GM23248 (cell line): ENCODE results near the gene MIEN1. TPM values are rescaled to one million over a fixed set of nuclear protein-coding genes. Genes with fewer than 3 reads are reported as not detected.

ENCODE experiments used
- DNase-seq: peaks from one replicate; pipeline ENCODE4 v3.0.0-alpha.2; 2015
- H2AFZ ChIP-seq: fragments of 200-600 bp; sonication (generic); 2 replicates; pipeline ENCODE4 v1.6.1; 2016; ENCODE audit warnings: antibody characterized with exemption
- H3F3A ChIP-seq: fragments of 200-600 bp; sonication (generic); 2 replicates; pipeline ENCODE4 v1.6.1; 2016; ENCODE audit warnings: mild to moderate bottlenecking, antibody characterized with exemption, mixed run types; ENCODE audit not compliant: insufficient read depth
- H3K27ac ChIP-seq: fragments of 200-600 bp; sonication (generic); 2 replicates; pipeline ENCODE4 v1.5.1; 2016; ENCODE audit warnings: mild to moderate bottlenecking
- H3K27me3 ChIP-seq: fragments of 200-600 bp; sonication (generic); replicated peaks from 2 replicates; pipeline ENCODE4 v1.6.1; 2016; ENCODE audit warnings: mild to moderate bottlenecking; ENCODE audit not compliant: insufficient read depth
- H3K36me3 ChIP-seq: fragments of 200-600 bp; sonication (generic); 2 replicates; pipeline ENCODE4 v1.6.1; 2016; ENCODE audit warnings: low read depth, mild to moderate bottlenecking
- H3K4me1 ChIP-seq: fragments of 200-600 bp; sonication (generic); 2 replicates; pipeline ENCODE4 v1.6.1; 2016; ENCODE audit warnings: mild to moderate bottlenecking; ENCODE audit not compliant: insufficient read depth
- H3K4me2 ChIP-seq: fragments of 200-600 bp; sonication (generic); one replicate; pipeline ENCODE4 v1.6.1; 2016; ENCODE audit warnings: mild to moderate bottlenecking; ENCODE audit not compliant: unreplicated experiment
- H3K4me3 ChIP-seq: fragments of 200-600 bp; sonication (generic); 2 replicates; pipeline ENCODE4 v1.5.1; 2016; ENCODE audit warnings: mild to moderate bottlenecking
- H3K79me2 ChIP-seq: fragments of 200-600 bp; sonication (generic); 2 replicates; pipeline ENCODE4 v1.6.1; 2016; ENCODE audit warnings: mild to moderate bottlenecking; ENCODE audit not compliant: insufficient read depth
- H3K9ac ChIP-seq: fragments of 200-600 bp; sonication (generic); 2 replicates; pipeline ENCODE4 v1.6.1; 2016; ENCODE audit warnings: mild to moderate bottlenecking
- H3K9me2 ChIP-seq: fragments of 200-600 bp; sonication (generic); 2 replicates; pipeline ENCODE4 v1.6.1; 2016; ENCODE audit warnings: mixed run types, mild to moderate bottlenecking, moderate library complexity; ENCODE audit not compliant: insufficient read depth
- H3K9me3 ChIP-seq: fragments of 200-600 bp; sonication (generic); one replicate; pipeline ENCODE4 v1.6.1; 2017; ENCODE audit warnings: low read depth
- H4K20me1 ChIP-seq: fragments of 200-600 bp; sonication (generic); 2 replicates; pipeline ENCODE4 v1.6.0; 2016; ENCODE audit not compliant: insufficient read depth
- EZH2 ChIP-seq: fragments of 200-600 bp; sonication (generic); IDR thresholded peaks from 2 replicates; pipeline ENCODE4 v1.6.1; 2018; ENCODE audit warnings: antibody characterized with exemption, mild to moderate bottlenecking; ENCODE audit not compliant: insufficient read depth, poor library complexity, severe bottlenecking
- EZH2phosphoT487 ChIP-seq: fragments of 200-600 bp; sonication (generic); IDR thresholded peaks from 2 replicates; pipeline ENCODE4 v1.6.1; 2018; ENCODE audit warnings: antibody characterized with exemption, moderate library complexity, mild to moderate bottlenecking, low read depth; ENCODE audit not compliant: insufficient read depth
- WGBS, 2 experiments: methylation state at CpG; one replicate each; pipeline ENCODE4 v1.1.6; 2015 to 2017; ENCODE audit warnings: low lambda C conversion rate in 2 of 2, low coverage in 1 of 2; ENCODE audit errors: missing lambda C conversion rate in 2 of 2; 5-methylcytosine and 5-hydroxymethylcytosine counted together
- in situ Hi-C: fragments of 300-500 bp; cut with MboI; formaldehyde crosslinking; loops from 2 replicates; pipeline ENCODE4 v1.15.0; 2020
- polyA plus RNA-seq: library from polyadenylated mRNA; unstranded; fragments of >200 nt; fragmentation: Nextera tagmentation; extraction: Ambion mirVana; gene quantifications from 2 replicates; pipeline ENCODE4 v1.2.1, GENCODE V29; 2016
- total RNA-seq: library from RNA; depleted of rRNA; stranded (reverse); fragments of >200 nt; shearing (Covaris generic); gene quantifications from 2 replicates; pipeline ENCODE4 v1.2.3, GENCODE V29; 2014

Gene MIEN1
- total and polyA plus RNA-seq, 2 experiments from 2014 or later = 33.6 to 85.4 TPM

- DNase-seq = no peak
- no peak overlapping the region for H3K4me3 ChIP-seq
- H3K4me2 ChIP-seq = no peak overlapping the region
- no peaks in the 10 kb centered on the region for H4K20me1 ChIP-seq
- H3F3A ChIP-seq = no peaks in the 10 kb centered on the region
- H3K9me3 ChIP-seq = no peaks in the 10 kb centered on the region
- no peak overlapping the region for H2AFZ ChIP-seq
- no peaks in the 10 kb centered on the region for H3K79me2 ChIP-seq
- TF ChIP-seq EZH2phosphoT487 (no peak), EZH2 (no peak)
- no peak overlapping the region for H3K27ac ChIP-seq
- no peaks in the 10 kb centered on the region for H3K9me2 ChIP-seq
- H3K4me1 ChIP-seq = peaks cover 20% of the 10 kb centered on the region
- WGBS, 2 experiments = 69 to 71% methylated on average over 21 of the region's 21 CpGs
- H3K9ac ChIP-seq = no peak overlapping the region
- in situ Hi-C loops = no loop called here
- H3K27me3 ChIP-seq = peaks cover 2% of the 10 kb centered on the region; the same call in 1 of the 2 replicates
- no peaks in the 10 kb centered on the region for H3K36me3 ChIP-seq
These were observed 12.6 kb upstream of the MIEN1 start for GRCh38 chr17:39742856-39743436.

GRCh38 chr17:39742126-39742855 is 12.0 kb upstream of the MIEN1 start:
- no peaks in the 10 kb centered on the region for H3K9me2 ChIP-seq
- H3K36me3 ChIP-seq = no peaks in the 10 kb centered on the region
- H3K4me1 ChIP-seq = peaks cover 20% of the 10 kb centered on the region
- no peak overlapping the region for H3K4me2 ChIP-seq
- H3F3A ChIP-seq = no peaks in the 10 kb centered on the region
- no peak for DNase-seq
- in situ Hi-C loops = no loop called here
- H3K9me3 ChIP-seq = no peaks in the 10 kb centered on the region
- 72% methylated on average over 15 to 18 of the region's 18 CpGs for WGBS, 2 experiments
- no peaks in the 10 kb centered on the region for H4K20me1 ChIP-seq
- no peak overlapping the region for H3K27ac ChIP-seq
- H3K27me3 ChIP-seq = peaks cover 4% of the 10 kb centered on the region; the same call in 1 of the 2 replicates
- no peak overlapping the region for H3K9ac ChIP-seq
- TF ChIP-seq EZH2phosphoT487 (no peak), EZH2 (no peak)
- no peak overlapping the region for H3K4me3 ChIP-seq
- no peak overlapping the region for H2AFZ ChIP-seq
- no peaks in the 10 kb centered on the region for H3K79me2 ChIP-seq

- TF ChIP-seq EZH2 (no peak), EZH2phosphoT487 (no peak)
- H3K79me2 ChIP-seq = no peaks in the 10 kb centered on the region
- no peak overlapping the region for H3K27ac ChIP-seq
- H3K27me3 ChIP-seq = peaks cover 4% of the 10 kb centered on the region; the same call in 1 of the 2 replicates
- H3K4me3 ChIP-seq = no peak overlapping the region
- H3K36me3 ChIP-seq = no peaks in the 10 kb centered on the region
- H3K9me2 ChIP-seq = no peaks in the 10 kb centered on the region
- peak overlapping the region; percentile 84 for H2AFZ ChIP-seq
- H3K4me1 ChIP-seq = peaks cover 20% of the 10 kb centered on the region
- 41 to 43% methylated on average over 11 to 16 of the region's 16 CpGs for WGBS, 2 experiments
- DNase-seq = peak; percentile 63
- in situ Hi-C loops = no loop called here
- no peaks in the 10 kb centered on the region for H4K20me1 ChIP-seq
- H3K4me2 ChIP-seq = peak overlapping the region; percentile 38
- no peaks in the 10 kb centered on the region for H3F3A ChIP-seq
- H3K9me3 ChIP-seq = no peaks in the 10 kb centered on the region
- H3K9ac ChIP-seq = no peak overlapping the region
These were observed 10.2 kb upstream of the MIEN1 start for GRCh38 chr17:39740357-39741111.

GRCh38 chr17:39739885-39740356 is 9.6 kb upstream of the MIEN1 start:
- no peak overlapping the region for H3K27ac ChIP-seq
- 36 to 39% methylated on average over 9 of the region's 9 CpGs for WGBS, 2 experiments
- H3K27me3 ChIP-seq = peaks cover 4% of the 10 kb centered on the region; the same call in 1 of the 2 replicates

More at GRCh38 chr17:39739885-39740356, 9.6 kb upstream of the MIEN1 start:
- Histone ChIP-seq H3K4me2 (peak overlapping the region; percentile 38), H3K4me1 (peaks cover 20% of the 10 kb centered on the region), H3F3A (no peaks in the 10 kb centered on the region), H3K9me3 (no peaks in the 10 kb centered on the region), H2AFZ (peak overlapping the region; percentile 84), H3K4me3 (peak overlapping the region; percentile 48; the same call in 1 of the 2 replicates), H3K36me3 (no peaks in the 10 kb centered on the region), H4K20me1 (no peaks in the 10 kb centered on the region), H3K79me2 (no peaks in the 10 kb centered on the region), H3K9me2 (no peaks in the 10 kb centered on the region), H3K9ac (no peak overlapping the region)
- in situ Hi-C loops = no loop called here
- TF ChIP-seq EZH2 (no peak), EZH2phosphoT487 (no peak)
- DNase-seq = peak; percentile 29
